SK-N-SH (cell line): Measurements from ENCODE around the gene NDUFB8. TPM values are rescaled to one million over a fixed set of nuclear protein-coding genes. Genes with fewer than 3 reads are reported as not detected.
A peak's percentile ranks its signal among the peaks of the same experiment; 100 is the strongest.

Experiments used
- CTCF ChIA-PET: fragments of 300-600, 350-600 bp; formaldehyde crosslinking; extraction: SDS; loops from one replicate; lab custom pipeline; 2021; lab: Yijun Ruan, JAX
- POLR2A ChIA-PET: fragments of 350-600 bp; sonication (Branson Sonifier 250); formaldehyde crosslinking; extraction: SDS; loops from one replicate; lab custom pipeline; 2020; ENCODE audit warnings: antibody characterized with exemption, inconsistent platforms; lab: Yijun Ruan, JAX
- DNase-seq: peaks from one replicate; pipeline ENCODE4 v3.0.0; 2012
- H2AFZ ChIP-seq: fragments of 200-600 bp; sonication (generic); 2 replicates; pipeline ENCODE4 v1.8.1; 2016; ENCODE audit warnings: antibody characterized with exemption, mild to moderate bottlenecking, low read depth
- H3F3A ChIP-seq: fragments of 200-600 bp; sonication (generic); replicated peaks from 2 replicates; pipeline ENCODE3; 2016; ENCODE audit warnings: antibody characterized with exemption, mild to moderate bottlenecking; ENCODE audit not compliant: insufficient read depth
- H3K27ac ChIP-seq, 2 experiments: fragments of 200-500 bp in 1 of 2; fragments of 200-600 bp in 1 of 2; sonication (Bioruptor generic) in 1 of 2; sonication (generic), shearing (Covaris generic) in 1 of 2; 2 replicates each; pipeline versions ENCODE4 v1.5.1 to v1.6.1; 2014 to 2016; ENCODE audit warnings: low read depth in 2 of 2, inconsistent platforms in 1 of 2, low read length in 1 of 2, mild to moderate bottlenecking in 1 of 2, mixed read lengths in 1 of 2
- H3K27me3 ChIP-seq: fragments of 200-600 bp; sonication (generic), shearing (Covaris generic); 2 replicates; pipeline ENCODE4 v1.6.1; 2016; ENCODE audit warnings: mixed run types; ENCODE audit not compliant: insufficient read depth
- H3K36me3 ChIP-seq, 2 experiments: fragments of 200-500 bp in 1 of 2; fragments of 200-600 bp in 1 of 2; sonication (Bioruptor generic) in 1 of 2; sonication (generic) in 1 of 2; replicated peaks in 1 of 2; 2 replicates each; pipeline versions ENCODE3 to v1.5.1; 2014 to 2016; ENCODE audit warnings: low read length in 1 of 2, mild to moderate bottlenecking in 1 of 2; ENCODE audit not compliant: insufficient read depth in 2 of 2, control insufficient read depth in 1 of 2
- H3K4me1 ChIP-seq, 2 experiments: fragments of 200-500 bp in 1 of 2; fragments of 200-600 bp in 1 of 2; sonication (Bioruptor generic) in 1 of 2; sonication (generic), shearing (Covaris generic) in 1 of 2; 2 replicates each; pipeline versions ENCODE4 v1.5.1 to v1.6.1; 2014 to 2016; ENCODE audit warnings: low read depth in 1 of 2, low read length in 1 of 2, mixed run types in 1 of 2; ENCODE audit not compliant: insufficient read depth in 2 of 2, control insufficient read depth in 1 of 2
- H3K4me2 ChIP-seq: fragments of 200-600 bp; sonication (generic), shearing (Covaris generic); 2 replicates; pipeline ENCODE4 v1.6.1; 2017; ENCODE audit warnings: mixed run types
- H3K4me3 ChIP-seq, 2 experiments: fragments of 200-500 bp in 1 of 2; fragments of 200-600 bp in 1 of 2; sonication (Bioruptor generic) in 1 of 2; sonication (generic), shearing (Covaris generic) in 1 of 2; 2 replicates each; pipeline versions ENCODE4 v1.5.1 to v1.8.1; 2014 to 2016; ENCODE audit warnings: low read depth in 2 of 2, inconsistent platforms in 1 of 2, low read length in 1 of 2, mild to moderate bottlenecking in 1 of 2, mixed read lengths in 1 of 2, moderate library complexity in 1 of 2
- H3K79me2 ChIP-seq: fragments of 200-600 bp; sonication (generic); 2 replicates; pipeline ENCODE4 v1.8.1; 2017; ENCODE audit warnings: mild to moderate bottlenecking; ENCODE audit not compliant: insufficient read depth
- H3K9ac ChIP-seq: fragments of 200-600 bp; sonication (generic); 2 replicates; pipeline ENCODE4 v1.6.1; 2017; ENCODE audit warnings: mixed run types
- H3K9me2 ChIP-seq: fragments of 200-600 bp; sonication (generic); 2 replicates; pipeline ENCODE4 v1.6.1; 2017; ENCODE audit warnings: mixed run types
- H3K9me3 ChIP-seq: fragments of 200-600 bp; sonication (generic); 2 replicates; pipeline ENCODE4 v1.6.1; 2017; ENCODE audit warnings: mixed run types, mild to moderate bottlenecking, moderate library complexity
- H4K20me1 ChIP-seq: fragments of 200-600 bp; sonication (generic); 2 replicates; pipeline ENCODE4 v1.6.1; 2017; ENCODE audit warnings: mild to moderate bottlenecking, mixed run types; ENCODE audit not compliant: insufficient read depth
- ELF1 ChIP-seq: IDR thresholded peaks from 2 replicates; pipeline ENCODE4 v1.4.0; 2012
- EP300 ChIP-seq, 2 experiments: IDR thresholded peaks; 2 replicates each; pipeline versions ENCODE4 v1.4.0 to v1.6.1; 2012; ENCODE audit warnings: borderline replicate concordance in 1 of 2, low read depth in 1 of 2, low read length in 1 of 2
- EZH2phosphoT487 ChIP-seq: fragments of 200-600 bp; sonication (generic); IDR thresholded peaks from 2 replicates; pipeline ENCODE4 v1.6.1; 2017; ENCODE audit warnings: low read depth, mixed run types, mild to moderate bottlenecking, antibody characterized with exemption, moderate library complexity, borderline replicate concordance
- FOXJ3 ChIP-seq: sonication (generic); formaldehyde crosslinking; IDR thresholded peaks from 2 replicates; pipeline ENCODE4 v1.5.1; 2020; ENCODE audit warnings: mild to moderate bottlenecking, missing genetic modification reagents
- FOXM1 ChIP-seq: IDR thresholded peaks from 2 replicates; pipeline ENCODE4 v1.4.0; 2012; ENCODE audit warnings: low read depth, mild to moderate bottlenecking
- GATA2 ChIP-seq: sonication (generic); formaldehyde crosslinking; IDR thresholded peaks from 2 replicates; pipeline ENCODE4 v1.5.0; 2020; ENCODE audit warnings: mild to moderate bottlenecking, missing genetic modification reagents
- MAX ChIP-seq: IDR thresholded peaks from 2 replicates; pipeline ENCODE4 v1.4.0; 2012; ENCODE audit warnings: low read depth
- MEF2A ChIP-seq: IDR thresholded peaks from 2 replicates; pipeline ENCODE4 v1.4.0; 2012; ENCODE audit warnings: low read depth, borderline replicate concordance
- MXI1 ChIP-seq: IDR thresholded peaks from 2 replicates; pipeline ENCODE4 v1.6.1; 2012; ENCODE audit warnings: mild to moderate bottlenecking, low read depth, low read length, improper control_type of control experiment
- POLR2AphosphoS5 ChIP-seq: IDR thresholded peaks from 2 replicates; pipeline ENCODE4 v1.6.1; 2012; ENCODE audit warnings: low read depth, low read length
- RFX5 ChIP-seq: IDR thresholded peaks from 2 replicates; pipeline ENCODE4 v1.6.1; 2012; ENCODE audit warnings: mild to moderate bottlenecking, improper control_type of control experiment, low read length
- SIN3A ChIP-seq: IDR thresholded peaks from 2 replicates; pipeline ENCODE4 v1.6.1; 2012; ENCODE audit warnings: low read depth, mild to moderate bottlenecking, low read length, moderate library complexity, borderline replicate concordance
- SMC3 ChIP-seq: IDR thresholded peaks from 2 replicates; pipeline ENCODE4 v1.6.1; 2012; ENCODE audit warnings: low read depth, low read length, improper control_type of control experiment
- TCF12 ChIP-seq: IDR thresholded peaks from 2 replicates; pipeline ENCODE4 v1.4.0; 2012
- TEAD4 ChIP-seq: IDR thresholded peaks from 2 replicates; pipeline ENCODE4 v1.4.0; 2012; ENCODE audit warnings: mild to moderate bottlenecking, borderline replicate concordance; ENCODE audit not compliant: insufficient read depth
- YY1 ChIP-seq: IDR thresholded peaks from 2 replicates; pipeline ENCODE4 v1.4.0; 2012; ENCODE audit warnings: low read depth, mild to moderate bottlenecking
- ZBTB33 ChIP-seq: IDR thresholded peaks from 2 replicates; pipeline ENCODE4 v1.4.0; 2012; ENCODE audit warnings: low read depth, borderline replicate concordance
- WGBS: methylation state at CpG from one replicate; pipeline ENCODE4 v1.1.6; 2017; ENCODE audit warnings: low lambda C conversion rate; 5-methylcytosine and 5-hydroxymethylcytosine counted together
- polyA plus RNA-seq, 3 experiments: library from polyadenylated mRNA; depleted of rRNA; stranded (reverse); fragments of >200 nt; gene quantifications; 2 replicates each; pipeline ENCODE4 v1.2.3, GENCODE V29; 2012
- TF ChIP-seq, protein P1 (sequence below): fragments of 200-600 bp; sonication (generic); IDR thresholded peaks from 2 replicates; pipeline ENCODE4 v1.6.1; 2017; ENCODE audit warnings: antibody characterized with exemption, mild to moderate bottlenecking, moderate library complexity
- TF ChIP-seq, protein P2 (sequence below): IDR thresholded peaks from 2 replicates; pipeline ENCODE4 v1.6.1; 2012; ENCODE audit warnings: mild to moderate bottlenecking, low read depth, low read length, moderate library complexity

Gene NDUFB8
- polyA plus RNA-seq, 1 of the 3 experiments (the other 2 are of a cell fraction), result 368 TPM

DNA sequence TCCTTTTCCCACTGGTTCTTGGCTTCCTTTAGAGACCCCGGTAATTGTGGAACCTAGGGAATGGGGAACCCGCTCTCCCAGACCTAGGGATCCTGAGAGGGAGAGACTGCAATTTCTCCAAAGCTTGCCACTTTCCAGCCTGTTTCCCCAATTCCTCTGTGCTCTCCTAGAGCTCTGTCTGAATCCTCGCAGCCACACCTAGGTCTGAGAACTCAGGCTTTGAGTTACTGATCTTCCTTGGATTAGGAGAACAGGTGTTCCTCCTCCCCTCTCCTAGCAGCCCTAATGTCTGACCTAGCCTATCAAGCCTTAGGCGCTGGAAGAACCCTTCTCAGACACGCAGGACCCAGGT lies 46.9 kb downstream of the NDUFB8 start:
- H3F3A ChIP-seq, result no peaks in the 10 kb centered on the region
- peak overlapping the region; percentile 94 for H3K4me2 ChIP-seq
- no peak overlapping the region for H3K27ac ChIP-seq
- H3K9me3 ChIP-seq, result no peaks in the 10 kb centered on the region
- 58% methylated on average over 5 of the region's 5 CpGs for WGBS
- no peaks in the 10 kb centered on the region for H4K20me1 ChIP-seq
- H3K4me1 ChIP-seq, result peaks cover 0 to 13% of the 10 kb centered on the region in 2 experiments; a peak in 1 of 4 replicates
- POLR2A ChIA-PET, result interaction anchor here (0.9 to 1.2 kb wide), 3 partner anchors 26 to 136 kb away, joined by 3 read pairs; partner anchors contain the start of gene SCD
- H3K27me3 ChIP-seq, result peaks cover 25% of the 10 kb centered on the region; the same call in 1 of the 2 replicates
- H3K4me3 ChIP-seq, result peak overlapping the region; percentile 54 to 65
- TF ChIP-seq FOXJ3, result no peak
- TF ChIP-seq, protein P1, sequence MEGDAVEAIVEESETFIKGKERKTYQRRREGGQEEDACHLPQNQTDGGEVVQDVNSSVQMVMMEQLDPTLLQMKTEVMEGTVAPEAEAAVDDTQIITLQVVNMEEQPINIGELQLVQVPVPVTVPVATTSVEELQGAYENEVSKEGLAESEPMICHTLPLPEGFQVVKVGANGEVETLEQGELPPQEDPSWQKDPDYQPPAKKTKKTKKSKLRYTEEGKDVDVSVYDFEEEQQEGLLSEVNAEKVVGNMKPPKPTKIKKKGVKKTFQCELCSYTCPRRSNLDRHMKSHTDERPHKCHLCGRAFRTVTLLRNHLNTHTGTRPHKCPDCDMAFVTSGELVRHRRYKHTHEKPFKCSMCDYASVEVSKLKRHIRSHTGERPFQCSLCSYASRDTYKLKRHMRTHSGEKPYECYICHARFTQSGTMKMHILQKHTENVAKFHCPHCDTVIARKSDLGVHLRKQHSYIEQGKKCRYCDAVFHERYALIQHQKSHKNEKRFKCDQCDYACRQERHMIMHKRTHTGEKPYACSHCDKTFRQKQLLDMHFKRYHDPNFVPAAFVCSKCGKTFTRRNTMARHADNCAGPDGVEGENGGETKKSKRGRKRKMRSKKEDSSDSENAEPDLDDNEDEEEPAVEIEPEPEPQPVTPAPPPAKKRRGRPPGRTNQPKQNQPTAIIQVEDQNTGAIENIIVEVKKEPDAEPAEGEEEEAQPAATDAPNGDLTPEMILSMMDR, result 0 out of 2 replicates have a peak, but pooled peaks have one; percentile 2
- H3K79me2 ChIP-seq, result no peaks in the 10 kb centered on the region
- H3K9ac ChIP-seq, result no peak overlapping the region
- no peak for DNase-seq
- H3K36me3 ChIP-seq, result peaks cover 0 to 6% of the 10 kb centered on the region in 2 experiments
- H3K9me2 ChIP-seq, result no peaks in the 10 kb centered on the region
- H2AFZ ChIP-seq, result no peak overlapping the region
- CTCF ChIA-PET, result interaction anchor here (0.6 to 10.3 kb wide), 48 partner anchors 10 to 637 kb away, joined by 3 to 158 read pairs (median 4); partner anchors contain the start of gene WNT8B

GRCh38 chr10:100482181-100482833 lies 47.4 kb downstream of the NDUFB8 start:
- peak; percentile 87 for DNase-seq
- Histone ChIP-seq H3F3A (no peaks in the 10 kb centered on the region), H3K9me3 (no peaks in the 10 kb centered on the region), H3K4me3 (peak overlapping the region; percentile 54 to 65), H3K79me2 (no peaks in the 10 kb centered on the region), H4K20me1 (no peaks in the 10 kb centered on the region), H3K36me3 (peaks cover 0 to 3% of the 10 kb centered on the region in 2 experiments), H3K9me2 (no peaks in the 10 kb centered on the region), H3K9ac (no peak overlapping the region), H3K27me3 (peaks cover 25% of the 10 kb centered on the region; the same call in 1 of the 2 replicates), H3K4me1 (peaks cover 0 to 13% of the 10 kb centered on the region in 2 experiments; a peak in 1 of 4 replicates), H2AFZ (peak overlapping the region; percentile 40; the same call in 1 of the 2 replicates), H3K27ac (no peak overlapping the region), H3K4me2 (peak overlapping the region; percentile 94)
- WGBS, result 4% methylated on average over 10 of the region's 59 CpGs
- POLR2A ChIA-PET, result interaction anchor here (0.9 to 1.2 kb wide), 4 partner anchors 27 to 135 kb away, joined by 3 read pairs; partner anchors contain the start of genes HIF1AN and SCD
- CTCF ChIA-PET, result interaction anchor here (0.7 to 10.3 kb wide), 53 partner anchors 9 to 637 kb away, joined by 3 to 158 read pairs (median 4); partner anchors contain the start of gene WNT8B
- no peak for TF ChIP-seq MEF2A
- no peak for TF ChIP-seq FOXJ3
- TF ChIP-seq, protein P2, sequence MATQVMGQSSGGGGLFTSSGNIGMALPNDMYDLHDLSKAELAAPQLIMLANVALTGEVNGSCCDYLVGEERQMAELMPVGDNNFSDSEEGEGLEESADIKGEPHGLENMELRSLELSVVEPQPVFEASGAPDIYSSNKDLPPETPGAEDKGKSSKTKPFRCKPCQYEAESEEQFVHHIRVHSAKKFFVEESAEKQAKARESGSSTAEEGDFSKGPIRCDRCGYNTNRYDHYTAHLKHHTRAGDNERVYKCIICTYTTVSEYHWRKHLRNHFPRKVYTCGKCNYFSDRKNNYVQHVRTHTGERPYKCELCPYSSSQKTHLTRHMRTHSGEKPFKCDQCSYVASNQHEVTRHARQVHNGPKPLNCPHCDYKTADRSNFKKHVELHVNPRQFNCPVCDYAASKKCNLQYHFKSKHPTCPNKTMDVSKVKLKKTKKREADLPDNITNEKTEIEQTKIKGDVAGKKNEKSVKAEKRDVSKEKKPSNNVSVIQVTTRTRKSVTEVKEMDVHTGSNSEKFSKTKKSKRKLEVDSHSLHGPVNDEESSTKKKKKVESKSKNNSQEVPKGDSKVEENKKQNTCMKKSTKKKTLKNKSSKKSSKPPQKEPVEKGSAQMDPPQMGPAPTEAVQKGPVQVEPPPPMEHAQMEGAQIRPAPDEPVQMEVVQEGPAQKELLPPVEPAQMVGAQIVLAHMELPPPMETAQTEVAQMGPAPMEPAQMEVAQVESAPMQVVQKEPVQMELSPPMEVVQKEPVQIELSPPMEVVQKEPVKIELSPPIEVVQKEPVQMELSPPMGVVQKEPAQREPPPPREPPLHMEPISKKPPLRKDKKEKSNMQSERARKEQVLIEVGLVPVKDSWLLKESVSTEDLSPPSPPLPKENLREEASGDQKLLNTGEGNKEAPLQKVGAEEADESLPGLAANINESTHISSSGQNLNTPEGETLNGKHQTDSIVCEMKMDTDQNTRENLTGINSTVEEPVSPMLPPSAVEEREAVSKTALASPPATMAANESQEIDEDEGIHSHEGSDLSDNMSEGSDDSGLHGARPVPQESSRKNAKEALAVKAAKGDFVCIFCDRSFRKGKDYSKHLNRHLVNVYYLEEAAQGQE, result 0 out of 2 replicates have a peak, but pooled peaks have one; percentile 7
- no peak for TF ChIP-seq ZBTB33
- TF ChIP-seq POLR2AphosphoS5, result no peak
- TF ChIP-seq SIN3A, result no peak
- no peak for TF ChIP-seq EP300 (IDR thresholded peaks at IDR 0.05; ENCODE audit: borderline replicate concordance in 1 of 2, low read depth in 1 of 2, low read length in 1 of 2)
- 0 out of 2 replicates have a peak, but pooled peaks have one; percentile 12 for TF ChIP-seq MXI1
- no peak for TF ChIP-seq ELF1
- TF ChIP-seq SMC3, result peak; percentile 59
- TF ChIP-seq MAX, result no peak
- TF ChIP-seq GATA2 (CRISPR knock-in tag), result no peak
- no peak for TF ChIP-seq TCF12
- no peak for TF ChIP-seq EZH2phosphoT487
- TF ChIP-seq TEAD4, result no peak
- TF ChIP-seq FOXM1, result no peak
- peak; percentile 84 for TF ChIP-seq RFX5
- no peak for TF ChIP-seq YY1
